Activated CD8-positive, alpha-beta T cell treated with anti-CD3 and anti-CD28 coated beads for 36 hours (primary cell): ENCODE data around the gene EML1. TPM values are rescaled to one million over a fixed set of nuclear protein-coding genes. Genes with fewer than 3 reads are reported as not detected.

Experiments
- ATAC-seq: fragments of 200-7000 bp; cut with Tn5 transposase; one replicate; pipeline ENCODE4 v1.10.0; 2021; ENCODE audit warnings: mild to moderate bottlenecking, moderate library complexity
- CTCF ChIA-PET: fragments of 350-600 bp; sonication (Branson Sonifier 250); formaldehyde crosslinking; loops from one replicate; lab custom pipeline; 2021; ENCODE audit warnings: antibody characterized with exemption; lab: Charles Lee
- POLR2A ChIA-PET: fragments of 350-600 bp; sonication (Branson Sonifier 250); formaldehyde crosslinking; loops from one replicate; lab custom pipeline; 2021; ENCODE audit warnings: antibody characterized with exemption; lab: Charles Lee
- DNase-seq: peaks from one replicate; pipeline ENCODE4 v3.0.0-alpha.2; 2020
- H3K27ac Mint-ChIP-seq: one replicate; pipeline ENCODE4 v1.8.0; 2021; ENCODE audit warnings: mild to moderate bottlenecking, mixed read lengths
- H3K27me3 Mint-ChIP-seq: one replicate; pipeline ENCODE4 v1.8.0; 2021; ENCODE audit warnings: mixed read lengths
- H3K36me3 Mint-ChIP-seq: one replicate; pipeline ENCODE4 v1.8.0; 2021; ENCODE audit warnings: low read depth, mixed read lengths
- H3K4me1 Mint-ChIP-seq: one replicate; pipeline ENCODE4 v1.8.0; 2021; ENCODE audit warnings: low read depth, mixed read lengths
- H3K4me3 Mint-ChIP-seq: one replicate; pipeline ENCODE4 v1.8.0; 2021; ENCODE audit warnings: mild to moderate bottlenecking, moderate library complexity, mixed read lengths
- H3K9me3 Mint-ChIP-seq: one replicate; pipeline ENCODE4 v1.8.0; 2021; ENCODE audit warnings: mixed read lengths
- CTCF ChIP-seq: fragments of 200-600 bp; IDR thresholded peaks from one replicate; pipeline ENCODE4 v1.8.0; 2022; ENCODE audit warnings: antibody characterized with exemption, mild to moderate bottlenecking
- intact Hi-C: fragments of 100-400 bp; cut with micrococcal nuclease; formaldehyde crosslinking; loops from one replicate; pipeline ENCODE4 v1.10.0; 2022
- total RNA-seq, 2 experiments: library from RNA; stranded (reverse); gene quantifications; one replicate each; pipeline ENCODE4 v1.2.3, GENCODE V29; 2021

The EML1 gene
- total RNA-seq, 2 experiments from 2014 or later, result 0.56 to 0.70 TPM

- no peak for TF ChIP-seq CTCF
- H3K4me3 Mint-ChIP-seq, result no peak overlapping the region
- intact Hi-C loops, result no loop called here
- no peaks in the 10 kb centered on the region for H3K36me3 Mint-ChIP-seq
- H3K9me3 Mint-ChIP-seq, result peaks cover 4% of the 10 kb centered on the region
- peaks cover 34% of the 10 kb centered on the region for H3K27me3 Mint-ChIP-seq
- ATAC-seq (no peak), DNase-seq (no peak)
- ChIA-PET POLR2A (no interaction called here), CTCF (no interaction called here)
- no peak overlapping the region for H3K27ac Mint-ChIP-seq
- H3K4me1 Mint-ChIP-seq, result peaks cover 8% of the 10 kb centered on the region
Measured at GRCh38 chr14:99779751-99780150, 13.5 kb upstream of the EML1 start.

GRCh38 chr14:99780690-99781089, 12.5 kb upstream of the EML1 start:
- ATAC-seq (no peak), DNase-seq (no peak)
- Mint-ChIP-seq H3K9me3 (peaks cover 4% of the 10 kb centered on the region), H3K4me3 (no peak overlapping the region), H3K4me1 (no peaks in the 10 kb centered on the region), H3K27ac (no peak overlapping the region), H3K27me3 (peaks cover 29% of the 10 kb centered on the region), H3K36me3 (no peaks in the 10 kb centered on the region)
- intact Hi-C loops, result no loop called here
- POLR2A ChIA-PET, result no interaction called here
- TF ChIP-seq CTCF, result no peak
- CTCF ChIA-PET, result no interaction called here

- H3K4me1 Mint-ChIP-seq, result no peaks in the 10 kb centered on the region
Measured at GRCh38 chr14:99781091-99781490, 12.1 kb upstream of the EML1 start.

GRCh38 chr14:99781853-99782610, 11.2 kb upstream of the EML1 start:
- Mint-ChIP-seq H3K4me1 (no peaks in the 10 kb centered on the region), H3K27me3 (peaks cover 26% of the 10 kb centered on the region), H3K4me3 (no peak overlapping the region), H3K36me3 (no peaks in the 10 kb centered on the region), H3K27ac (no peak overlapping the region), H3K9me3 (peaks cover 4% of the 10 kb centered on the region)
- DNase-seq, result no peak
- no peak for ATAC-seq
- CTCF ChIA-PET, result no interaction called here
- POLR2A ChIA-PET, result no interaction called here
- intact Hi-C loops, result no loop called here
- no peak for TF ChIP-seq CTCF

More at GRCh38 chr14:99781091-99781490, 12.1 kb upstream of the EML1 start:
- Mint-ChIP-seq H3K27me3 (peaks cover 29% of the 10 kb centered on the region), H3K27ac (no peak overlapping the region), H3K4me3 (no peak overlapping the region), H3K36me3 (no peaks in the 10 kb centered on the region), H3K9me3 (peaks cover 4% of the 10 kb centered on the region)
- intact Hi-C loops, result no loop called here
- DNase-seq (no peak), ATAC-seq (no peak)
- CTCF ChIA-PET, result no interaction called here
- POLR2A ChIA-PET, result no interaction called here
- no peak for TF ChIP-seq CTCF

- no peaks in the 10 kb centered on the region for H3K36me3 Mint-ChIP-seq
- intact Hi-C loops, result no loop called here
- no peak for TF ChIP-seq CTCF
- no peak overlapping the region for H3K4me3 Mint-ChIP-seq
- H3K4me1 Mint-ChIP-seq, result peaks cover 2% of the 10 kb centered on the region
- peaks cover 16% of the 10 kb centered on the region for H3K27me3 Mint-ChIP-seq
- H3K27ac Mint-ChIP-seq, result no peak overlapping the region
- H3K9me3 Mint-ChIP-seq, result no peaks in the 10 kb centered on the region
- no peak for DNase-seq
- no peak for ATAC-seq
- ChIA-PET CTCF (interaction anchor here (1.7 kb wide), 1 partner anchor 21 kb away, joined by 3 read pairs; no protein-coding TSS in a partner anchor), POLR2A (no interaction called here)
Measured at GRCh38 chr14:99784508-99784907, 8.7 kb upstream of the EML1 start.
